ENCODE measurements around the gene RPL27.
A peak's percentile ranks its signal among the peaks of the same experiment; 100 is the strongest.

GRCh38 chr17:42964161-42964932 lies 33.9 kb upstream of the RPL27 start, which contains the start of gene AARSD1:
- TF ChIP-seq, protein P1, sequence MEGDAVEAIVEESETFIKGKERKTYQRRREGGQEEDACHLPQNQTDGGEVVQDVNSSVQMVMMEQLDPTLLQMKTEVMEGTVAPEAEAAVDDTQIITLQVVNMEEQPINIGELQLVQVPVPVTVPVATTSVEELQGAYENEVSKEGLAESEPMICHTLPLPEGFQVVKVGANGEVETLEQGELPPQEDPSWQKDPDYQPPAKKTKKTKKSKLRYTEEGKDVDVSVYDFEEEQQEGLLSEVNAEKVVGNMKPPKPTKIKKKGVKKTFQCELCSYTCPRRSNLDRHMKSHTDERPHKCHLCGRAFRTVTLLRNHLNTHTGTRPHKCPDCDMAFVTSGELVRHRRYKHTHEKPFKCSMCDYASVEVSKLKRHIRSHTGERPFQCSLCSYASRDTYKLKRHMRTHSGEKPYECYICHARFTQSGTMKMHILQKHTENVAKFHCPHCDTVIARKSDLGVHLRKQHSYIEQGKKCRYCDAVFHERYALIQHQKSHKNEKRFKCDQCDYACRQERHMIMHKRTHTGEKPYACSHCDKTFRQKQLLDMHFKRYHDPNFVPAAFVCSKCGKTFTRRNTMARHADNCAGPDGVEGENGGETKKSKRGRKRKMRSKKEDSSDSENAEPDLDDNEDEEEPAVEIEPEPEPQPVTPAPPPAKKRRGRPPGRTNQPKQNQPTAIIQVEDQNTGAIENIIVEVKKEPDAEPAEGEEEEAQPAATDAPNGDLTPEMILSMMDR (IDR thresholded peaks at IDR 0.05; ENCODE audit: insufficient read depth, low read length): no peak
- peak; percentile 97 for TF ChIP-seq POLR2AphosphoS5 (IDR thresholded peaks at IDR 0.05; ENCODE audit: low read depth)
